Astrocyte (in vitro differentiated cells and primary cell): ENCODE data around the gene CNTN5. TPM values are rescaled to one million over a fixed set of nuclear protein-coding genes. Genes with fewer than 3 reads are reported as not detected.

Experiments
- DNase-seq: peaks from one replicate; pipeline ENCODE4 v3.0.0-alpha.2; 2010; ENCODE audit warnings: low read depth
- FAIRE-seq: peaks from 2 replicates; lab custom pipeline; 2011; peaks lifted over from hg19 to GRCh38; lab: Jason Lieb, UNC
- H2AFZ ChIP-seq: 2 replicates; pipeline ENCODE4 v1.6.0; 2012; ENCODE audit warnings: low read depth, low read length, inconsistent platforms
- H3K27ac ChIP-seq: 2 replicates; pipeline ENCODE4 v1.5.1; 2011; ENCODE audit warnings: low read depth, low read length, inconsistent platforms
- H3K27me3 ChIP-seq: 2 replicates; pipeline ENCODE4 v1.6.0; 2011; ENCODE audit warnings: low read length, inconsistent platforms; ENCODE audit not compliant: insufficient read depth
- H3K36me3 ChIP-seq: 2 replicates; pipeline ENCODE4 v1.5.1; 2011; ENCODE audit warnings: low read length, inconsistent platforms; ENCODE audit not compliant: insufficient read depth
- H3K4me1 ChIP-seq: 2 replicates; pipeline ENCODE4 v1.5.1; 2011; ENCODE audit warnings: low read length, inconsistent platforms; ENCODE audit not compliant: insufficient read depth
- H3K4me2 ChIP-seq: 2 replicates; pipeline ENCODE4 v1.6.0; 2012; ENCODE audit warnings: low read length, inconsistent platforms
- H3K4me3 ChIP-seq: 2 replicates; pipeline ENCODE4 v1.5.1; 2011; ENCODE audit warnings: low read depth, mild to moderate bottlenecking, low read length, inconsistent platforms; ENCODE audit not compliant: insufficient read depth
- H3K79me2 ChIP-seq: 2 replicates; pipeline ENCODE4 v1.6.0; 2012; ENCODE audit warnings: mild to moderate bottlenecking, low read length, inconsistent platforms; ENCODE audit not compliant: insufficient read depth
- H3K9ac ChIP-seq: 2 replicates; pipeline ENCODE4 v1.6.0; 2012; ENCODE audit warnings: mild to moderate bottlenecking, low read length, inconsistent platforms
- H3K9me3 ChIP-seq: 2 replicates; pipeline ENCODE4 v1.5.1; 2012; ENCODE audit warnings: low read depth, mild to moderate bottlenecking, low read length, inconsistent platforms; ENCODE audit not compliant: insufficient read depth
- H4K20me1 ChIP-seq: 2 replicates; pipeline ENCODE4 v1.6.0; 2012; ENCODE audit warnings: low read length, inconsistent platforms; ENCODE audit not compliant: insufficient read depth
- H3K27ac Mint-ChIP-seq: one replicate; pipeline ENCODE4 v1.8.0; 2021; ENCODE audit warnings: mild to moderate bottlenecking, mixed read lengths; ENCODE audit not compliant: unreplicated experiment
- H3K27me3 Mint-ChIP-seq: one replicate; pipeline ENCODE4 v1.8.0; 2021; ENCODE audit warnings: low read depth, mixed read lengths; ENCODE audit not compliant: unreplicated experiment
- H3K36me3 Mint-ChIP-seq: one replicate; pipeline ENCODE4 v1.8.0; 2021; ENCODE audit warnings: low read depth, mixed read lengths; ENCODE audit not compliant: unreplicated experiment
- H3K4me1 Mint-ChIP-seq: one replicate; pipeline ENCODE4 v1.8.0; 2021; ENCODE audit warnings: low read depth, mixed read lengths; ENCODE audit not compliant: unreplicated experiment
- H3K4me3 Mint-ChIP-seq: one replicate; pipeline ENCODE4 v1.8.0; 2021; ENCODE audit warnings: mild to moderate bottlenecking, moderate library complexity, mixed read lengths; ENCODE audit not compliant: unreplicated experiment
- H3K9me3 Mint-ChIP-seq: one replicate; pipeline ENCODE4 v1.8.0; 2021; ENCODE audit warnings: mild to moderate bottlenecking, mixed read lengths; ENCODE audit not compliant: unreplicated experiment
- CTCF ChIP-seq: IDR thresholded peaks from 2 replicates; pipeline ENCODE4 v1.5.1; 2011; ENCODE audit warnings: low read depth, mild to moderate bottlenecking, inconsistent platforms, low read length, moderate library complexity; ENCODE audit not compliant: insufficient read depth
- EZH2 ChIP-seq: IDR thresholded peaks from 2 replicates; pipeline ENCODE4 v1.6.1; 2012; ENCODE audit warnings: mild to moderate bottlenecking, low read length, inconsistent platforms; ENCODE audit not compliant: insufficient read depth
- total RNA-seq: library from RNA; stranded (reverse); gene quantifications from 2 replicates; pipeline ENCODE4 v1.2.1, GENCODE V29; 2021

The CNTN5 gene
- total RNA-seq, 1 donor from 2014 or later, result 1.1 TPM

GRCh38 chr11:99371257-99371656 lies 350.5 kb downstream of the CNTN5 start:
- DNase-seq, result peak; percentile 5
- Mint-ChIP-seq H3K4me1 (peaks cover 9% of the 10 kb centered on the region), H3K27me3 (no peaks in the 10 kb centered on the region), H3K4me3 (no peak overlapping the region), H3K9me3 (no peaks in the 10 kb centered on the region), H3K36me3 (no peaks in the 10 kb centered on the region), H3K27ac (no peak overlapping the region)
- Histone ChIP-seq H3K4me2 (no peak overlapping the region), H3K27ac (no peak overlapping the region), H2AFZ (no peak overlapping the region), H3K4me1 (peaks cover 8% of the 10 kb centered on the region), H4K20me1 (no peaks in the 10 kb centered on the region), H3K9me3 (no peaks in the 10 kb centered on the region), H3K9ac (no peak overlapping the region), H3K4me3 (no peak overlapping the region), H3K79me2 (no peaks in the 10 kb centered on the region), H3K27me3 (no peaks in the 10 kb centered on the region), H3K36me3 (no peaks in the 10 kb centered on the region)
- no peak for FAIRE-seq
- TF ChIP-seq EZH2, result no peak
- TF ChIP-seq CTCF, result no peak

GRCh38 chr11:99376463-99376862 lies 355.7 kb downstream of the CNTN5 start:
- Histone ChIP-seq H3K4me2 (no peak overlapping the region), H3K9ac (no peak overlapping the region), H3K27me3 (no peaks in the 10 kb centered on the region), H4K20me1 (no peaks in the 10 kb centered on the region), H3K9me3 (no peaks in the 10 kb centered on the region), H3K36me3 (no peaks in the 10 kb centered on the region), H3K79me2 (no peaks in the 10 kb centered on the region), H2AFZ (no peak overlapping the region), H3K4me3 (no peak overlapping the region), H3K4me1 (no peaks in the 10 kb centered on the region), H3K27ac (no peak overlapping the region)
- no peaks in the 10 kb centered on the region for H3K36me3 Mint-ChIP-seq
- no peak overlapping the region for H3K27ac Mint-ChIP-seq
- H3K4me3 Mint-ChIP-seq, result no peak overlapping the region
- no peaks in the 10 kb centered on the region for H3K9me3 Mint-ChIP-seq
- H3K4me1 Mint-ChIP-seq, result no peaks in the 10 kb centered on the region
- H3K27me3 Mint-ChIP-seq, result no peaks in the 10 kb centered on the region
- DNase-seq (no peak), FAIRE-seq (no peak)
- TF ChIP-seq EZH2, result no peak
- TF ChIP-seq CTCF, result no peak

- no peaks in the 10 kb centered on the region for H4K20me1 ChIP-seq
- DNase-seq, result no peak
Measured at GRCh38 chr11:99383648-99384245, 363.0 kb downstream of the CNTN5 start.

More at GRCh38 chr11:99383648-99384245, 363.0 kb downstream of the CNTN5 start:
- H3K4me3 ChIP-seq, result no peak overlapping the region
- no peak overlapping the region for H3K9ac ChIP-seq
- H3K36me3 ChIP-seq, result no peaks in the 10 kb centered on the region
- Mint-ChIP-seq H3K4me3 (no peak overlapping the region), H3K27me3 (no peaks in the 10 kb centered on the region), H3K4me1 (no peaks in the 10 kb centered on the region), H3K36me3 (no peaks in the 10 kb centered on the region), H3K9me3 (no peaks in the 10 kb centered on the region), H3K27ac (no peak overlapping the region)
- H3K27me3 ChIP-seq, result no peaks in the 10 kb centered on the region
- no peaks in the 10 kb centered on the region for H3K4me1 ChIP-seq
- TF ChIP-seq CTCF (no peak), EZH2 (no peak)
- no peak for FAIRE-seq
- no peaks in the 10 kb centered on the region for H3K9me3 ChIP-seq
- no peak overlapping the region for H3K4me2 ChIP-seq
- H3K27ac ChIP-seq, result no peak overlapping the region
- H3K79me2 ChIP-seq, result no peaks in the 10 kb centered on the region
- no peak overlapping the region for H2AFZ ChIP-seq
